AG04450 (cell line): ENCODE measurements around the gene GPANK1. TPM values are rescaled to one million over a fixed set of nuclear protein-coding genes. Genes with fewer than 3 reads are reported as not detected.

Experiments
- CTCF ChIA-PET: fragments of 300-600, 350-600 bp; formaldehyde crosslinking; extraction: SDS; loops from one replicate; lab custom pipeline; 2022; ENCODE audit warnings: antibody characterized with exemption, inconsistent platforms; lab: Charles Lee
- POLR2A ChIA-PET: fragments of 350-600 bp; formaldehyde crosslinking; extraction: SDS; loops from one replicate; lab custom pipeline; 2021; ENCODE audit warnings: antibody characterized with exemption, inconsistent platforms; lab: Yijun Ruan, JAX
- DNase-seq: peaks from one replicate; pipeline ENCODE4 v3.0.0-alpha.2; 2011; ENCODE audit warnings: low read depth, low spot score
- H3K27ac ChIP-seq: one replicate; pipeline ENCODE4 v1.5.1; 2012; ENCODE audit warnings: low read depth, low read length, control low read depth
- H3K27me3 ChIP-seq: one replicate; pipeline ENCODE4 v1.6.0; 2012; ENCODE audit warnings: low read length; ENCODE audit not compliant: control insufficient read depth, insufficient read depth
- H3K4me3 ChIP-seq: 2 replicates; pipeline ENCODE4 v1.5.1; 2011; ENCODE audit warnings: mild to moderate bottlenecking, low read depth, low read length, control low read depth
- H3K9me3 ChIP-seq: 2 replicates; pipeline ENCODE4 v1.5.1; 2012; ENCODE audit warnings: low read length; ENCODE audit not compliant: control insufficient read depth, insufficient read depth
- polyA plus RNA-seq: library from polyadenylated mRNA; depleted of rRNA; stranded (reverse); fragments of >200 nt; gene quantifications from 2 replicates; pipeline ENCODE4 v1.2.3, GENCODE V29; 2011
- TF ChIP-seq, protein P1 (sequence below): IDR thresholded peaks from 2 replicates; pipeline ENCODE4 v1.5.1; 2011; ENCODE audit warnings: low read depth, low read length, control low read depth, inconsistent platforms

The GPANK1 gene
- polyA plus RNA-seq, 1 experiment, result 13.5 TPM

DNA sequence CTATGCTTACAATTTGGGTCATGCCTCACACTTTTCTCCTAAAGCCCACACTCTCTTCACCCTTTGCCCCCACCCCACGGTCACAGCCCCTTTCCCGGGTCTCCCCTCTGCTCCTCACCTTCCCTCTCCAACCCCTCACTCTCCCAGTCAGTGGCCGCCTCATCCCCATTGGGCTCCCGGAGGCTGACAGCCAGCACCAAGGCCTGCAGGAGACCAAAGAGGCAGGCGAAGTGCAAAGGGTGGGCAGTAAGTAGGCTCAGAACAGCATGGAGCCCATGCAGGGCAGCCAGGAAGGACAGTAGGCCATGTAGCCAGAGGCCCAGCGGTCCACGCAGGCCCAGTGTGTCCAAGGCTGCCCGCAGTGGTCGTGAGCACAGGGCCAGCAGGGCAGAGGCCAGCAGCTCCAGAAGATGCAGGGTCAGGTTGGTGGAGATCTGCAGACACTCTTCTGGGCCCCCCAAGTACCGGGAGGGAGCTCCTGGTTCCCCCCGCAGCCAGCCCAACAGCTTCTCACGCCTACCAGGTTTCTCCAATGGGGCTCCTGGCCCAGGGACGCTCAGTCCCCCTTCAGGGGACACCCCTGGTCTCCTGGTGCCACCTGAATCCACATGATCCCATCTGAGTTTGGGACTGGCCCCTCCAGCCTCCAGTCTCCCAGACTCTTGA is 5.7 kb downstream of the GPANK1 start:
- no peaks in the 10 kb centered on the region for H3K27me3 ChIP-seq
- DNase-seq, result no peak
- no peaks in the 10 kb centered on the region; the same call in 1 of the 2 replicates for H3K9me3 ChIP-seq
- no peak overlapping the region for H3K27ac ChIP-seq
- ChIA-PET CTCF (no interaction called here), POLR2A (interaction anchor here (0.6 kb wide), 1 partner anchor 120 kb away, joined by 3 read pairs; no protein-coding TSS in a partner anchor)
- peak overlapping the region; percentile 94 for H3K4me3 ChIP-seq
- TF ChIP-seq, protein P1, sequence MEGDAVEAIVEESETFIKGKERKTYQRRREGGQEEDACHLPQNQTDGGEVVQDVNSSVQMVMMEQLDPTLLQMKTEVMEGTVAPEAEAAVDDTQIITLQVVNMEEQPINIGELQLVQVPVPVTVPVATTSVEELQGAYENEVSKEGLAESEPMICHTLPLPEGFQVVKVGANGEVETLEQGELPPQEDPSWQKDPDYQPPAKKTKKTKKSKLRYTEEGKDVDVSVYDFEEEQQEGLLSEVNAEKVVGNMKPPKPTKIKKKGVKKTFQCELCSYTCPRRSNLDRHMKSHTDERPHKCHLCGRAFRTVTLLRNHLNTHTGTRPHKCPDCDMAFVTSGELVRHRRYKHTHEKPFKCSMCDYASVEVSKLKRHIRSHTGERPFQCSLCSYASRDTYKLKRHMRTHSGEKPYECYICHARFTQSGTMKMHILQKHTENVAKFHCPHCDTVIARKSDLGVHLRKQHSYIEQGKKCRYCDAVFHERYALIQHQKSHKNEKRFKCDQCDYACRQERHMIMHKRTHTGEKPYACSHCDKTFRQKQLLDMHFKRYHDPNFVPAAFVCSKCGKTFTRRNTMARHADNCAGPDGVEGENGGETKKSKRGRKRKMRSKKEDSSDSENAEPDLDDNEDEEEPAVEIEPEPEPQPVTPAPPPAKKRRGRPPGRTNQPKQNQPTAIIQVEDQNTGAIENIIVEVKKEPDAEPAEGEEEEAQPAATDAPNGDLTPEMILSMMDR, result no peak

DNA sequence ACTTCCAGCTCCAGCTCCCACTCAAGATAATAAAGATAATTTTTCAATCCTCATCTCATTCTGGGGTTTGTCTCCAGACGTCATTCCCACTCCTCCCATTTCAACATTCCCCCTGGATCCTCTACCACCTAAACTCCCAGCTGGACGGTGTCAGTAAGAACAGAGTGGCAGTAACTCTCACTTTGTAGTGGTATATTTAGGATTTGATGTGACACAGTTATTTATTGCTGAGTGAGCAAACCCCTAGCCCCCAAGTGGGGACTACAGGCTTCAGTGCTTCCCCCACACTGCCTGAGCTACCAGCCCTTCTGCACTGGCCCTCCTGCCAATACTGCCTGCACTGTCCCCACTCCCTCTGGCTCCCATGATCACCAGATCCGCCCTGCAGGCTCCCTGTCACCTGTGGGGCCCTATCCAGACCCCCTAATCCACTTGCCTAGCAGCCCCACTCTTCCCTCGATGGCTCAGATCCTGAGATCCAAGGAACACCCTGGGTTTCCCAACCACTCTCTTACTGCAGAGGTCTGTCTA is 6.6 kb downstream of the GPANK1 start:
- CTCF ChIA-PET, result interaction anchor here (1.1 kb wide), 1 partner anchor 60 kb away, joined by 4 read pairs; no protein-coding TSS in a partner anchor

DNA sequence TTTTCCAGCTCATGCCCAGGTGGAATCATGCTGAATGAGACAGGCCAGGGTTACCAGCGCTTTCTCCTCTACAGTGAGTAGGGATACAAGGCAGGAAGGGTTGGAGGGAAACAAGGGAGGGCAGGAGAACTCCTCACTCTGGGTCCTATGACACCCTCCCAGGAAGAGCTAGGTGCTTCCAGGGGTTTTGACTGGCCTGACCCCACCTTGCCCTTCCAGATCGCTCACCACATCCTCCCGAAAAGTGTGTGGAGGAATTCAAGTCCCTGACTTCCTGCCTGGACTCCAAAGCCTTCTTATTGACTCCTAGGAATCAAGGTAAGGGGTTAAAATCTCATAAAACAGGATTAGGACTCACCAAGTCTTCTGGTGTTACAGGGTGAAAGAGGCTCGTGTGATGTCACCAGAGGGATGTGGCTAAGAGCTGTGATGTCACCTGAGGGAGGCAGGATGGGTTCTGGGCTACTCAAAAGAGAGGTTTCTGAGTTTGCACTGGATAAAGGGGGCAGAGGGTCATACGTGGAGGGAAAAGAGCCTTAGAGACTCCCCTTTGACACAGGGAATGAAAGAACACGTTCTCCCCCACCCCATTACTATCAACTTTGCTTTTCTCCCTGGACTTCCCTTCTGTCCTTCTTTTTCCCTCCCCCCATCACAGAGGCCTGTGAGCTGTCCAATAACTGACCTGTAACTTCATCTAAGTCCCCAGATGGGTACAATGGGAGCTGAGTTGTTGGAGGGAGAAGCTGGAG is 7.2 kb downstream of the GPANK1 start:
- Histone ChIP-seq H3K27me3 (no peaks in the 10 kb centered on the region), H3K27ac (no peak overlapping the region), H3K9me3 (no peaks in the 10 kb centered on the region; the same call in 1 of the 2 replicates), H3K4me3 (no peak overlapping the region)
- CTCF ChIA-PET, result interaction anchor here (0.7 to 1.1 kb wide), 2 partner anchors 59 to 172 kb away, joined by 3 to 4 read pairs; no protein-coding TSS in a partner anchor
- POLR2A ChIA-PET, result interaction anchor here (0.5 kb wide), 2 partner anchors 40 to 82 kb away, joined by 3 read pairs; partner anchors contain the start of gene MSH5
- DNase-seq, result no peak
- TF ChIP-seq, protein P1, result no peak

More for the DNA sequence above, 6.6 kb downstream of the GPANK1 start:
- no peak for DNase-seq
- POLR2A ChIA-PET, result interaction anchor here (0.5 kb wide), 1 partner anchor 40 kb away, joined by 3 read pairs; no protein-coding TSS in a partner anchor
- no peaks in the 10 kb centered on the region; the same call in 1 of the 2 replicates for H3K9me3 ChIP-seq
- TF ChIP-seq, protein P1, result no peak
- no peak overlapping the region for H3K4me3 ChIP-seq
- H3K27me3 ChIP-seq, result no peaks in the 10 kb centered on the region
- H3K27ac ChIP-seq, result no peak overlapping the region

DNA sequence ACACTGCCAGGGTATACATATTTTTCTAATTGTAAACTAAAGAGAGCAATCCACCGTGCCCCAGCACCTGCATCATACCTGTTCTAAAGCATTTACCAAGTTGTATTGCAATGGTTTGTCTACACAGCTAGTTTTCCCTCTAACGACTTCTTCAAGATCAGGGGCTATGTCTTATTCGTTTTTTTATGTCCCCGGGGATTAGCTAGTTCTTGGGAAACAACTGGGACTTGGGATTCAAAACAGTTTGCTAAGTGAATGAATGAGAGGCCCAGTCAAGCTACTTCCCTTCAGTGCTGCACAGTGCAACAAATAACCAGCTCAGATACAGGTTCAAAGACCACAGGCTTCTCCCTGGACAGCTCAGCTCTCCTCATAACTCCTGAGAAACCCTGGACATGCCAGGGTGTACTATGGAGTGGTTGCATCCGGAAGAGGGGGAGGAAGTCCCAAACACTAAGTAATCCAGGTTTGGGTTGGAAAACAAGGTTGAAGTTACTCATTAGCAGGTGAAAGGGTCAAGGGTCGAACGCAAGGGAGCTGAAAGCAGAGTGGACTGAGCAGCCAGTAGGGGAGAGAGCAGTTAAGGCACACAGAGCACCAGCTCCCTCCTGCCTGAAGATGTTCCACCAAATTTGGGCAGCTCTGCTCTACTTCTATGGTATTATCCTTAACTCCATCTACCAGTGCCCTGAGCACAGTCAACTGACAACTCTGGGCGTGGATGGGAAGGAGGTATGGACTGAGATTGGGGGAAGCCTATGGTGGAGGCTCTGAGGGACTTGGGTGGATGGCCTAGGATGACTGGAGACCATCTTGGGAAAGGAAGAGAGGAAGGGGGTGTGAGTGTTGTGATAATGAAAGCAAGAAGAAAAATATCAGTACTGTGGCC is 9.2 kb downstream of the GPANK1 start, which contains the start of gene APOM:
TSS of gene APOM (plus strand) at position 546 of the 889 bp plus-strand sequence. CDS start at position 619, 73 bp downstream.
- POLR2A ChIA-PET, result interaction anchor here (0.5 kb wide), 1 partner anchor 17 kb away, joined by 6 read pairs; no protein-coding TSS in a partner anchor
- CTCF ChIA-PET, result interaction anchor here (0.6 to 1.9 kb wide), 2 partner anchors 174 to 175 kb away, joined by 4 to 5 read pairs; no protein-coding TSS in a partner anchor

More for the DNA sequence above, 9.2 kb downstream of the GPANK1 start, which contains the start of gene APOM:
- H3K27me3 ChIP-seq, result no peaks in the 10 kb centered on the region
- no peak for DNase-seq
- no peaks in the 10 kb centered on the region; the same call in 1 of the 2 replicates for H3K9me3 ChIP-seq
- TF ChIP-seq, protein P1, result no peak
- H3K4me3 ChIP-seq, result no peak within 1 kb of the TSS
- H3K27ac ChIP-seq, result no peak within 1 kb of the TSS
